ENCODE measurements around the gene PODXL2. TPM values are rescaled to one million over a fixed set of nuclear protein-coding genes. Genes with fewer than 3 reads are reported as not detected.
A peak's percentile ranks its signal among the peaks of the same experiment; 100 is the strongest.

Gene PODXL2
- total RNA-seq, 1 donor from 2014 or later: 3.9 TPM

DNA sequence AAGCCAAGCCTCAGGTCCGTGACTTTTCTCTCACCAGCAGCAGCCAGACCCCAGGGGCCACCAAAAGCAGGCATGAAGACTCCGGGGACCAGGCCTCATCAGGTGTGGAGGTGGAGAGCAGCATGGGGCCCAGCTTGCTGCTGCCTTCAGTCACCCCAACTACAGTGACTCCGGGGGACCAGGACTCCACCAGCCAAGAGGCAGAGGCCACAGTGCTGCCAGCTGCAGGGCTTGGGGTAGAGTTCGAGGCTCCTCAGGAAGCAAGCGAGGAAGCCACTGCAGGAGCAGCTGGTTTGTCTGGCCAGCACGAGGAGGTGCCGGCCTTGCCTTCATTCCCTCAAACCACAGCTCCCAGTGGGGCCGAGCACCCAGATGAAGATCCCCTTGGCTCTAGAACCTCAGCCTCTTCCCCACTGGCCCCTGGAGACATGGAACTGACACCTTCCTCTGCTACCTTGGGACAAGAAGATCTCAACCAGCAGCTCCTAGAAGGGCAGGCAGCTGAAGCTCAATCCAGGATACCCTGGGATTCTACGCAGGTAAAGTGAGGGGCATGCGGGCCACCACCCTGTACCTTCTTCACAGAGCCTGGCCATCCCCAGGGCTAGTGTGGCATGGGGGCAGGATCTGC is 31.8 kb downstream of the PODXL2 start:
- DNase-seq (ENCODE audit: low spot score): no peak
- intact Hi-C loops (cut with micrococcal nuclease): no loop called here
- Mint-ChIP-seq H3K36me3 (ENCODE audit: low read depth) (no peaks in the 10 kb centered on the region), H3K4me3 (ENCODE audit: low read depth) (no peak overlapping the region), H3K27ac (no peak overlapping the region), H3K27me3 (ENCODE audit: low read depth) (peaks cover 20% of the 10 kb centered on the region), H3K4me1 (ENCODE audit: low read depth) (peaks cover 2% of the 10 kb centered on the region), H3K9me3 (no peaks in the 10 kb centered on the region)

DNA sequence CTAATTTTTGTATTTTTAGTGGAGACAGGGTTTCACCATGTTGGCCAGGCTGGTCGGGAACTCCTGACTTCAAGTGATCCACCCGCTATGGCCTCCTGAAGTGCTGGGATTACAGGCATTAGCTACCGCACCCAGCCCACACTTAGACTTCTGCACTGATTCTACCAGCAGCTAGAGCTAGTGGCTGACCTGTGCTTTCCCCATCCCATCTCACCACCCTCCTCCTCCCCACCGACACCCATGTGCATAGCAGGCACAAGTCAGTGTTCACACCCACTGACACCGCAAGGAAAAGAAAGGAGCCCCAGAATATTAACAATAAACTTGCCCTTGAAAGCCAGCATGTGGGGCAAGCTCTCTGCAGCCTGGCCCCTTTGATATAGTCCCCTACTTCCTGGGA is 32.6 kb downstream of the PODXL2 start:
- no peaks in the 10 kb centered on the region for H3K36me3 Mint-ChIP-seq (ENCODE audit: low read depth)
- DNase-seq (ENCODE audit: low spot score): no peak
- peaks cover 20% of the 10 kb centered on the region for H3K27me3 Mint-ChIP-seq (ENCODE audit: low read depth)
- no peak overlapping the region for H3K4me3 Mint-ChIP-seq (ENCODE audit: low read depth)
- no peak overlapping the region for H3K27ac Mint-ChIP-seq
- intact Hi-C loops (cut with micrococcal nuclease): no loop called here
- peaks cover 2% of the 10 kb centered on the region for H3K4me1 Mint-ChIP-seq (ENCODE audit: low read depth)
- no peaks in the 10 kb centered on the region for H3K9me3 Mint-ChIP-seq

DNA sequence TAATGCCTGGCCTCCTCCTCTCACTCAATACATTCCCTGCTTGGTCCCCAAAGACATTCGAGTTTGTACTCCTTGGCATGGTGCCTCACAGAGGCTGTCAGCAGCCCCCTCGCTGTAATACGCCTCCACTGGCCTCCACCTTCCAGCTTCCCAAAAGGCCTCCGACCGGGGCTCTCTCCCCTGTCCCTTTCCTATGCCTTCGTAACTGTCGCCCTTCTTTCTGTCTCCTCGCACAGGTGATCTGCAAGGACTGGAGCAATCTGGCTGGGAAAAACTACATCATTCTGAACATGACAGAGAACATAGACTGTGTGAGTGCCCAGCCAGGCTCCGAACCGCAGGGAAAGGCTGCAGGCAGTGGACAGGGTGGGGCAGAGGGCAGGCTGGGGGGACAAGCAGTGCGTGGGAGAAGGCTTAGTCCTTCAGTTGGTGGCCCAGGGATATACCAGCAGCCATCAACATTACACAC is 33.0 kb downstream of the PODXL2 start:
- Mint-ChIP-seq H3K27me3 (ENCODE audit: low read depth) (peaks cover 20% of the 10 kb centered on the region), H3K9me3 (no peaks in the 10 kb centered on the region), H3K27ac (no peak overlapping the region), H3K4me3 (ENCODE audit: low read depth) (no peak overlapping the region), H3K4me1 (ENCODE audit: low read depth) (peaks cover 2% of the 10 kb centered on the region), H3K36me3 (ENCODE audit: low read depth) (no peaks in the 10 kb centered on the region)
- intact Hi-C loops (cut with micrococcal nuclease): no loop called here
- DNase-seq (ENCODE audit: low spot score): no peak

DNA sequence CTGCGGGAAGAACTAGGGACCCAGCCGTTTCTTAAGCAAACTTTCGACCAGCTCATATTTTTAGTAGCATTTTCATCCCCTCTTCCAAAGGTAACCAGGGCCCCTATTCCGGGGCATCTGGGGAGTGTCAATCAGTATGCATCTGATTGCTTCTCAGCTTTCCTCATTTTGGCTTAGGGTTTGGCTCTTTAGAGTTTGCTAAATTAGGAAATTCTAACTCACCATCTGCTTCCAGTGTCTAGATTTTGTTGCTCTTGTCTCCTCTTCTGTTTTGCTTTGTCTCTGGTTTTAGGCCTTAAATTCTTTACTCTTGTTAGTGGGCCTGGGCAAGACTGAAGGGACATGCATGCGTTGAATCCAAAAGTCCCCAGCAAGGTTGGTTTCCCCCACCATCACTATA is 34.2 kb downstream of the PODXL2 start:
- H3K4me1 Mint-ChIP-seq (ENCODE audit: low read depth): peaks cover 2% of the 10 kb centered on the region
- no peak overlapping the region for H3K4me3 Mint-ChIP-seq (ENCODE audit: low read depth)
- peaks cover 15% of the 10 kb centered on the region for H3K27me3 Mint-ChIP-seq (ENCODE audit: low read depth)
- no peak for DNase-seq (ENCODE audit: low spot score)
- intact Hi-C loops (cut with micrococcal nuclease): no loop called here
- no peaks in the 10 kb centered on the region for H3K36me3 Mint-ChIP-seq (ENCODE audit: low read depth)
- no peaks in the 10 kb centered on the region for H3K9me3 Mint-ChIP-seq
- no peak overlapping the region for H3K27ac Mint-ChIP-seq

DNA sequence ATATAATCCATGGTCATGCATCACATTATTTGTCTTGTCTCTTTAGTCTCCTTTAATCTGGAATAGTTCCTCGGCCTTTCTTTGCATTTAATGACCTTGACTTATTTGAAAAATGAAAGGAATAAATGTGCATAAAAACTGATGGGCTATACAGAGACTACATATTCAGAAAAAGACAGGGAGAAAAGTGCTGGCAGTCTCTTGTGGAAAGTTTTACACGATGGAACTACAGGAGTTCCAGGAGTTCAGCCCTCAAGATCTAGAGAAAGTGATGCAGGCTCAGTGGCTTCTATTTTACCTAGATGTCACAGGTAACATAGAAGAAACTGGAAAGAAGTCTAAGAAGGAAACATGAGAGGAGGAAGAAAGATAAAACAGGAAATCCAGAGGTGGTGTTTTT is 36.2 kb downstream of the PODXL2 start:
- Mint-ChIP-seq H3K9me3 (no peaks in the 10 kb centered on the region), H3K36me3 (ENCODE audit: low read depth) (no peaks in the 10 kb centered on the region), H3K4me3 (ENCODE audit: low read depth) (no peak overlapping the region), H3K27me3 (ENCODE audit: low read depth) (peaks cover 6% of the 10 kb centered on the region), H3K27ac (no peak overlapping the region), H3K4me1 (ENCODE audit: low read depth) (peaks cover 2% of the 10 kb centered on the region)
- intact Hi-C loops (cut with micrococcal nuclease): no loop called here
- no peak for DNase-seq (ENCODE audit: low spot score)

DNA sequence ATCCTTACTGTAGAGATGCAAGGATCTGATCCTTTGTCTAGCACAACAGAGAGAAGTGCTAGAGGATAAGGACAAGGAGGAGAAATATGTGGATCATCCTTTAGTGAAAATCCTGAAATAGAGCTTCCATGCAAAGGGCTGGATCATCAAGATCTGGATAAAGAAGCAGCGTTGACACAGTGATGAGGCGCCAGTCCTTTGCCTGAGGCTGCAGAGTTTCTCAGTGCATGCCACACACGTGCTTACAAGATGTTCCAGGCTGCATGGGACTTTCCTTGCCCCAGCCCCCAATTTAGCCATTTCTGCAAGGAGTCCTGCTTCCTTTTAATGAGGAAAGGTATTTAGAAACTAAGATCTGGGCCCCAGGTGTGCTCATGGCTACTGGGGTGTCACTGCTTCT is 36.6 kb downstream of the PODXL2 start:
- no peak for DNase-seq (ENCODE audit: low spot score)
- H3K4me1 Mint-ChIP-seq (ENCODE audit: low read depth): no peaks in the 10 kb centered on the region
- H3K36me3 Mint-ChIP-seq (ENCODE audit: low read depth): no peaks in the 10 kb centered on the region
- H3K27ac Mint-ChIP-seq: no peak overlapping the region
- no peak overlapping the region for H3K4me3 Mint-ChIP-seq (ENCODE audit: low read depth)
- intact Hi-C loops (cut with micrococcal nuclease): no loop called here
- peaks cover 4% of the 10 kb centered on the region for H3K27me3 Mint-ChIP-seq (ENCODE audit: low read depth)
- H3K9me3 Mint-ChIP-seq: no peaks in the 10 kb centered on the region

DNA sequence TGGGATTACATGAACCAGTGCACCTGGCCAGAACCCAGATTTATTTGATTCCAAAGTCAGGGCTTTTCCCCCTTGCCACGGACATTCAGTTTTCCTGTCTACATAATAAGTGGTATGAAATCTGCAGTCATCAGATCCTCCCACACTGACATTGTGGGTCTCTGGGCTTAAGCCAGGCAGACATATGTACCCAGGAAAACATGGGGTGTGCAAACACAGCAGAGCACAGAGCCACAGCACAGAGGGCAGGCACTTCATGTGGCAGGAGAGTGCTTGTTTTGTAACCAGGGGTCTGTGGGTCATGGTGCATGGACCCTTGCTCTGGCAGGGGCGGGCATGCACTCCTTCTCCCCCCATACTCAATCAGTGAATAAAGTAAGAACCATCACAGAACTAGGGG is 37.7 kb downstream of the PODXL2 start:
- DNase-seq (ENCODE audit: low spot score): no peak
- H3K4me1 Mint-ChIP-seq (ENCODE audit: low read depth): peaks cover 1% of the 10 kb centered on the region
- H3K9me3 Mint-ChIP-seq: no peaks in the 10 kb centered on the region
- no peaks in the 10 kb centered on the region for H3K36me3 Mint-ChIP-seq (ENCODE audit: low read depth)
- H3K4me3 Mint-ChIP-seq (ENCODE audit: low read depth): no peak overlapping the region
- intact Hi-C loops (cut with micrococcal nuclease): no loop called here
- H3K27ac Mint-ChIP-seq: no peak overlapping the region
- peaks cover 4% of the 10 kb centered on the region for H3K27me3 Mint-ChIP-seq (ENCODE audit: low read depth)

DNA sequence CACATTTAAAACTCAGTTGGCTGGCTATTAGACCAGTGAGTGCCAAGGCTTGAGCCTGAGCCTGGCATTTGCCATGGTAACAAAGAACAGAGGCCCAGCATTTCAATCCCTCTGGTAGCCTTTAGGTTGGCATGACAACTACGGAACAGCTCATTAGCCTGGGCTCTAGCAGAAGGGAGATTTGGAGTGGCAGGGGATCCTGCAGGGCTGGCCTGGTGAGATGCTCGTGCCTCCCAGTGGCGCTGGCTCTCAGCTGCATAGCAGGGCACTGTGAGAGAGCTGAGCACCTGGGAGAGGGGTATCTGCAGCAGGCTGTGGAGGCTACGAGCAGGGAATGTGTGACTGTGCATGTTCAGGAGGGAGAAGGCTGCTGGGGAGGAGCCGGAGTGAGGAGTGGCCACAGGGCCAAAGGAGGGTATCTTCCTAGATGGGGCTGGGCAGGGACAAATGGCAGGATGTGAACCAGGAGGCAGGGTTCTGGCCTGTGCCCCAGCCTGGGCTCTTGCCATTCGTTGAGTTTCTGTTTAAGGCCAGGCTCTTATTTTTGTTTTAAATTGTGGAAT is 38.2 kb downstream of the PODXL2 start:
- Mint-ChIP-seq H3K4me3 (ENCODE audit: low read depth) (no peak overlapping the region), H3K9me3 (no peaks in the 10 kb centered on the region), H3K4me1 (ENCODE audit: low read depth) (peaks cover 4% of the 10 kb centered on the region), H3K27me3 (ENCODE audit: low read depth) (peaks cover 4% of the 10 kb centered on the region), H3K27ac (no peak overlapping the region), H3K36me3 (ENCODE audit: low read depth) (no peaks in the 10 kb centered on the region)
- intact Hi-C loops (cut with micrococcal nuclease): no loop called here
- no peak for DNase-seq (ENCODE audit: low spot score)

DNA sequence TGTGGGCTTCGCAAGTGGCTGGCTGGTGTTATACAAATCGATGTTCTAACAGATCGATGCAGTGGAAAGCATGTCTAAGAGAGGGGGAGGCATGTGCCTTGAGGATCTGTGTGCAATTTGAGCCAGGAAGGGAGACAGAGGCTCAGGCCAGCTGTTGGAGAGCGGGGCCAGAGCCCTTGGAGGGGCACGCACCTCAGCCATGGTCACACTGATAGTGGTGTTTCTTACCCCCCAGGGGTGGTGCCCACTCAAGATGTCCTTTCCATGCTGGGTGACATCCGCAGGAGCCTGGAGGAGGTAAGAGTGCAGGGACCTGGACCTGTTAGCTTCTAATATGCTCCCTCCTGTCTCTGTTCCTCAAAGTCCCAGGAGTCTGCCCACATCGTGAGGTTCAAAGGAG is 39.9 kb downstream of the PODXL2 start:
- H3K4me1 Mint-ChIP-seq (ENCODE audit: low read depth): peaks cover 8% of the 10 kb centered on the region
- no peaks in the 10 kb centered on the region for H3K9me3 Mint-ChIP-seq
- no peak overlapping the region for H3K4me3 Mint-ChIP-seq (ENCODE audit: low read depth)
- intact Hi-C loops (cut with micrococcal nuclease): no loop called here
- no peaks in the 10 kb centered on the region for H3K36me3 Mint-ChIP-seq (ENCODE audit: low read depth)
- DNase-seq (ENCODE audit: low spot score): no peak
- no peak overlapping the region for H3K27ac Mint-ChIP-seq
- H3K27me3 Mint-ChIP-seq (ENCODE audit: low read depth): peaks cover 4% of the 10 kb centered on the region

DNA sequence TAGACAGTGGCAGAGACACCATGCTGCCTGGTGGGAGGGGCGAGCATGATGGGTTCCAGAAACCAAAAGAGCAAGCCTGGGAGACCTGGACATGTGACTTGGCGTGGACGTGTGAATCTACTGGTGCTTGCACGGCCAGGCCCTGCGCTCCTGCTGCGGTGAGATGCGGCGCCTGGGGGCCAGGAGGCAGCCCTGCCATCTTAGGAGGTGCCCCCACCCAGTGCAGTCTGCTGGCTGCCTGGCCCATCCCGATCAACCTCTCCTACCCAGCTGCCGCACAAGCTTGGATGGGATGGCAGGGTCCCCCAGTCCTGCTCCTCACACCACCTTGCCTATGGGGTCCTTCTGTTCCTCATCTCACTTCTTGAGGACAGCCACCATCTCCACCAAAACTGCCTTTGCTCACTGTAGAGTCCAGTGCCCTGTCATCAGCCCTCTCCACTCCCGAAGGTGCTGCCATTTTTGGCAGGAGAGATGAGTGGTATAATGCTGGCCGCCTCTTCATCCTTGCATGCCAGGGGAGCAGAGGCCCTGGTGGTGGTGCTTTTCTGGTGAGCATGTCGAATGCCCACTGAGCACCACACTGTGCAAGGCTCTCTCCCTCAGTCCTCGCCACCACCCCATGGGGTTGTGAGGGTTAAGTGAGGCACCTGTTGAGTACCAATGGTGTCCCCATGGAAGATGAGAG is 40.7 kb downstream of the PODXL2 start:
- no peak for DNase-seq (ENCODE audit: low spot score)
- H3K4me3 Mint-ChIP-seq (ENCODE audit: low read depth): peak overlapping the region; percentile 6
- no peaks in the 10 kb centered on the region for H3K36me3 Mint-ChIP-seq (ENCODE audit: low read depth)
- H3K4me1 Mint-ChIP-seq (ENCODE audit: low read depth): peaks cover 12% of the 10 kb centered on the region
- intact Hi-C loops (cut with micrococcal nuclease): loop anchor here (5.0 kb wide), 1 partner anchor 383 kb away; the partner anchor contains the start of gene SEC61A1
- no peak overlapping the region for H3K27ac Mint-ChIP-seq
- peaks cover 4% of the 10 kb centered on the region for H3K27me3 Mint-ChIP-seq (ENCODE audit: low read depth)
- H3K9me3 Mint-ChIP-seq: no peaks in the 10 kb centered on the region

DNA sequence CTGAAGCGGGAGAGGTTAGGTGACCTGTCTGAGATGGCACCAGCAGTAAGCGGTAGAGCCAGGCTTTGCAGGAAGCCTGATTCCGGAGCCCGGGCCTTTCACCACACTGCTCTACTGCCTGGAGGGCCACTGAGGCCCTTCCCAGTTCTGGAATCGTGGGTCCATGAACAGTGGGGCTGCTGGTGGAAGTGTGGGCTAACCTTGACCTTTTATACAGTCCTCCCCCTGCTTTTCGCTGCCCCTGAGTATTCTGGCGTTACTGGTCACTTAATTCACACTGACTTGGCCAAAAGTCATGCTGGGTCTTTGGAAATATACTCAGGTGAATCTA is 41.2 kb downstream of the PODXL2 start:
- peaks cover 4% of the 10 kb centered on the region for H3K27me3 Mint-ChIP-seq (ENCODE audit: low read depth)
- no peak for DNase-seq (ENCODE audit: low spot score)
- intact Hi-C loops (cut with micrococcal nuclease): loop anchor here (5.0 kb wide), 1 partner anchor 382 kb away; the partner anchor contains the start of gene SEC61A1
- peak overlapping the region; percentile 58 for H3K4me3 Mint-ChIP-seq (ENCODE audit: low read depth)
- H3K4me1 Mint-ChIP-seq (ENCODE audit: low read depth): peaks cover 13% of the 10 kb centered on the region
- no peak overlapping the region for H3K27ac Mint-ChIP-seq
- no peaks in the 10 kb centered on the region for H3K36me3 Mint-ChIP-seq (ENCODE audit: low read depth)
- no peaks in the 10 kb centered on the region for H3K9me3 Mint-ChIP-seq

DNA sequence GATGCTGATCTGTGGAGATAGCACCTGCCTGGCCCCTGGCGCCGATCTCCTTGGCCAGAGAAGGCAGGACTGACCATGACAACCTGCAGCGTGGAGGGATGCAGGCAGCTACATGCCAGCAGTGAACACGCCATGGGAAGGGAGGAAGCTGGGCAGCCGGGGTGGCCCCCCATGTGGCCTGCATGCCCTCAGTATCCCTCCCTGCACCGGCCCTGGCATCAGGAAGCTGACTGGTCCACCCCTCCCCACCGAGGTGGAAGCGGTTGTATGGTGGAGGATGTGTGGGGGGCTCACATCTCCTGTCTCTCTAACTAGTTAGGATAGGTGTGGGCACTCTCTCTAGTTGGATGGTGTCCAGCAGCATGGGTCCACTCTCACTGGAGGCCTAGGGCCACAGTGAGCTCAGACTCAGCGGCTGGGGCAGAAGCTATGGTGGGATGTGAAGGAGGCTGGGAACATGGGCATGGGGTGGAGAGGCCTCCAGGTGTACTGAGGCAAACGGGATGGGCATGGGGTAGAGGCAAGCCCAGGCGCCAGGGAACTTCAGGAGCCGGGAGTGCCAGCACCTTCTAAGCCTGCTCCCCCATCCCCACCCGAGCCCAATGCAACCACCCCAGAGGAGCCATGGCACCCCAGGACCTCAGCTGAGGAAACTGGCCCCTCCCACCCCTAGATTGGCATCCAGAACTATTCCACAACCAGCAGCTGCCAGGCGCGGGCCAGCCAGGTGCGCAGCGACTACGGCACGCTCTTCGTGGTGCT is 42.0 kb downstream of the PODXL2 start:
- no peaks in the 10 kb centered on the region for H3K27me3 Mint-ChIP-seq (ENCODE audit: low read depth)
- peak overlapping the region; percentile 47 for H3K27ac Mint-ChIP-seq
- H3K4me3 Mint-ChIP-seq (ENCODE audit: low read depth): peak overlapping the region; percentile 93
- H3K36me3 Mint-ChIP-seq (ENCODE audit: low read depth): no peaks in the 10 kb centered on the region
- H3K9me3 Mint-ChIP-seq: no peaks in the 10 kb centered on the region
- H3K4me1 Mint-ChIP-seq (ENCODE audit: low read depth): peaks cover 13% of the 10 kb centered on the region
- intact Hi-C loops (cut with micrococcal nuclease): loop anchor here (5.0 kb wide), 1 partner anchor 381 kb away; the partner anchor contains the start of gene SEC61A1
- no peak for DNase-seq (ENCODE audit: low spot score)
